GM10248 (cell line): ENCODE data around the gene ARHGEF37.
"Not testable (repeated sequence)": the region's sequence is repeated elsewhere in the genome, so short reads cannot be mapped to it uniquely, and the experiment has no call there.

ENCODE experiments used
- CTCF ChIA-PET: fragments of 300-600 bp; sonication (Branson Sonifier 250); formaldehyde crosslinking; extraction: SDS; loops from one replicate; lab custom pipeline; 2021; ENCODE audit warnings: antibody characterized with exemption; lab: Yijun Ruan, JAX
- POLR2A ChIA-PET: fragments of 350-650 bp; sonication (Branson Sonifier 250); formaldehyde crosslinking; extraction: SDS; loops from one replicate; lab custom pipeline; 2020; ENCODE audit warnings: antibody characterized with exemption; lab: Yijun Ruan, JAX
- DNase-seq: peaks from one replicate; pipeline ENCODE4 v3.0.0; 2012; ENCODE audit errors: extremely low spot score
- TF ChIP-seq, protein P1 (sequence below): IDR thresholded peaks from 2 replicates; pipeline ENCODE4 v1.5.1; 2012; ENCODE audit warnings: mild to moderate bottlenecking, low read depth; ENCODE audit errors: extremely low read depth, missing control alignments, control extremely low read depth

ARHGEF37 gene

DNA sequence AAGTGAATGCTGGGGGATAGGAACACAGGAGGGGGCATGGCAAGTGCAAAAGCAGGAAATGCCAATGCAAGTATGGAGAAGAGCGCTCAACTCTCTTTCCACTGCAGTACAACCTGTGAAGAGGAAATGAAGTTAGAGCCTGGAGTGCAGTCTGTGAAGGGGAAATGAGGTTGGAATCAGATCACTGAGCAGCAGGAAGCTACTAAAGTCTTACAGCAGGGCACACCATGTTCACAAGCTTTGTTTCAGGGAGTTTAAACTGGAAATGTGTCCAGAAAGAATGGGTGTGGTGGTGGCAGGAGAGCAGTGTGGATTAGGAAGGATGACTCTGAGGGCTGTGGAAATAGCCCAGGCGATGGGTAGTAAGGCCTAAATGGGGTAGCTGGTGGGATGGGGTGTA is 15.4 kb downstream of the ARHGEF37 start:
- POLR2A ChIA-PET, result no interaction called here
- CTCF ChIA-PET, result interaction anchor here (1.8 to 1.9 kb wide), 2 partner anchors 12 to 22 kb away, joined by 4 to 6 read pairs; no protein-coding TSS in a partner anchor
- TF ChIP-seq, protein P1, sequence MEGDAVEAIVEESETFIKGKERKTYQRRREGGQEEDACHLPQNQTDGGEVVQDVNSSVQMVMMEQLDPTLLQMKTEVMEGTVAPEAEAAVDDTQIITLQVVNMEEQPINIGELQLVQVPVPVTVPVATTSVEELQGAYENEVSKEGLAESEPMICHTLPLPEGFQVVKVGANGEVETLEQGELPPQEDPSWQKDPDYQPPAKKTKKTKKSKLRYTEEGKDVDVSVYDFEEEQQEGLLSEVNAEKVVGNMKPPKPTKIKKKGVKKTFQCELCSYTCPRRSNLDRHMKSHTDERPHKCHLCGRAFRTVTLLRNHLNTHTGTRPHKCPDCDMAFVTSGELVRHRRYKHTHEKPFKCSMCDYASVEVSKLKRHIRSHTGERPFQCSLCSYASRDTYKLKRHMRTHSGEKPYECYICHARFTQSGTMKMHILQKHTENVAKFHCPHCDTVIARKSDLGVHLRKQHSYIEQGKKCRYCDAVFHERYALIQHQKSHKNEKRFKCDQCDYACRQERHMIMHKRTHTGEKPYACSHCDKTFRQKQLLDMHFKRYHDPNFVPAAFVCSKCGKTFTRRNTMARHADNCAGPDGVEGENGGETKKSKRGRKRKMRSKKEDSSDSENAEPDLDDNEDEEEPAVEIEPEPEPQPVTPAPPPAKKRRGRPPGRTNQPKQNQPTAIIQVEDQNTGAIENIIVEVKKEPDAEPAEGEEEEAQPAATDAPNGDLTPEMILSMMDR, result no peak
- no peak for DNase-seq

DNA sequence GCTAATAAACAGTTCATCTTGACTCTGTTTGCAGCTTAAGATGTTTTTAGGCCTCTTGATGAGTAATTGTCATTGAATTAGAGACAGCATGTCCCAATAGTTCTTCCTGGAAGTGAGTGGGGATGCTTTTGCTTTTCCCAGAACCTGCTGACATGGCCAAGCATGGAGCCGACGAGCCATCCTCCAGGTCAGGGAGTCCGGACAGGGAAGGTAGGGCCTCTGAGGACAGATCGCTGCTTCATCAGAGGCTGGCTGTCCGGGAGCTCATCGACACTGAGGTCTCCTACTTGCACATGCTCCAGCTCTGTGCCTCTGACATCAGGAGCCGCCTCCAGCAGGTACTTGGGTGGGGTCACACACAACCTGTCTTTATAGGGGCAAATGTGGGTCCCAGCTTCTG is 16.3 kb downstream of the ARHGEF37 start:
- POLR2A ChIA-PET, result no interaction called here
- CTCF ChIA-PET, result interaction anchor here (2.3 kb wide), 1 partner anchor 20 kb away, joined by 9 read pairs; no protein-coding TSS in a partner anchor
- DNase-seq, result no peak
- TF ChIP-seq, protein P1, result no peak

DNA sequence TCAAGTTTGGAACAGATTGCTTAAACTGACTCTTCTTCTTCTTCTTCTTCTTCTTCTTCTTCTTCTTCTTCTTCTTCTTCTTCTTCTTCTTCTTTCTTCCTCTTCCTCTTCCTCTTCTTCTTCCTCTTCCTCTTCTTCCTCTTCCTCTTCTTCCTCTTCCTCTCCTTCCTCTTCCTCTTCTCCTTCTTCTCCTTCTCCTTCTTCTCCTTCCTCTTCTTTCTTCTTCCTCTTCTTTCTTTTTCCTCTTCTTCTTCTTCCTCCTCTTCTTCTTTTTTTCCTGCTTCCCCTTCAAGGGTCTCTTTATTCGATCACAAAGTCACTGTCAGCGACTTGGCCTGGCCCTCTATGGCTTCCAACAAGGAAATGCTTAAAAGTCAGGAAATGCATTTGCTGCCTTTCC is 16.9 kb downstream of the ARHGEF37 start:
- CTCF ChIA-PET, result interaction anchor here (2.3 kb wide), 1 partner anchor 20 kb away, joined by 9 read pairs; no protein-coding TSS in a partner anchor
- POLR2A ChIA-PET, DNase-seq: not testable (repeated sequence)

DNA sequence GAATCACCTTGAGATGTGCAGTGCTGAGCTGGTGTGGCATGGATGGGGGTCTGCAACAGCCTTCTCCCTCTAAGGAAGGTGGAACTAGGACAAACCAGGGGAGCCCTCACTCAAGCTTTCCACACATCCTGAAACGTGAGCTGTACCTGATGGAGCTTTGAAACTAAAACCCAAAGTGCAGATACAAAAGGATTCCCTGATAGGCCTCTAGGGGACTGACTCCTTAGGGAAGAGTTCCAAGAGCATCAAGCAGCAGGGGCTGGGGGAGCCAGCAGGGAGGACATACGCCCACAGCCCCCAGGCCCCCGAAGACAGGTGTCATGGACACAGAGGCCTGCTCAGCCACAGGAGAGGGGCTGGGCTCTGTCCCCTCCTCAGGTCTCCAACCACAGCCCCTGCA is 17.7 kb downstream of the ARHGEF37 start:
- TF ChIP-seq, protein P1, result no peak
- CTCF ChIA-PET, result interaction anchor here (2.3 kb wide), 1 partner anchor 19 kb away, joined by 9 read pairs; no protein-coding TSS in a partner anchor
- POLR2A ChIA-PET, result no interaction called here
- DNase-seq, result no peak

DNA sequence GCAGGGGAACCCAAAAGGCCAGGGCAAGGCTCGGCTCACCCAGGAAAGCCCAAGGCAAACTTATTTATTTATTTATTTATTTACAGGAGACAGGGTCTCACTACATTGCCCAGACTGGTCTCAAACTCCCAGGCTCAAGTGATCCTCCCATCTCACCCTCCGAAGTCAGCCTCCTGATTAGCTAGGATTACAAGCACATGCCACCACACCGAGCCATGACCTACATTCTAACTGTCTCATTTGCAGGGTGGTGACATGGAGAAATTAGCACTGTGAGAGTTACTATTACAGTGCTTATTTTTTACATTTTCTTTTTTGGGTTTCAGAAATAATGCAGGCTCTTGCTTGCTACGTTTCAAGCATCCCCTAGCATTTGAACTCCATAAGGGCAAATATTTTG is 18.1 kb downstream of the ARHGEF37 start:
- POLR2A ChIA-PET, result no interaction called here

DNA sequence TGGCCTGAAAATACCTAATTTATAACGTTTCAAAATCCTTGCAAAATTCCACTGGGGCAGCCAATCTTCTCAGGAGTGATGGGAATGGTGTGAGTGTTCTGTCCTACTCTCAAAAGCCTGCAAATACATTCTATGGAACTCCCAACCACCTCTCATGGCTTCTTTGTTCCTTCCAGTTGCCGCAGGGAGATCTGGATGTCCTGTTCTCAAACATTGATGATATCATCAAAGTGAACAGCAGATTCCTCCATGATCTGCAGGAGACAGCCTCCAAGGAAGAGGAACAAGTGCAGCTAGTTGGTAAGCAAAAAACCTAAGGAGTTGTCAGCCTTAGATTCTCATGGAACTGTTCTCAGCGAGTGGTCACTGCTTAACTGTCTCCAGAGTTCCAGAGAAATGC is 19.6 kb downstream of the ARHGEF37 start:
- CTCF ChIA-PET, result interaction anchor here (1.0 to 2.3 kb wide), 4 partner anchors 9 to 36 kb away, joined by 3 to 12 read pairs (median 5); no protein-coding TSS in a partner anchor
- DNase-seq, result no peak
- TF ChIP-seq, protein P1, result no peak
- POLR2A ChIA-PET, result no interaction called here

More for the DNA sequence above, 18.1 kb downstream of the ARHGEF37 start:
- CTCF ChIA-PET, result interaction anchor here (2.3 kb wide), 1 partner anchor 19 kb away, joined by 9 read pairs; no protein-coding TSS in a partner anchor
- no peak for DNase-seq
- TF ChIP-seq, protein P1, result no peak

DNA sequence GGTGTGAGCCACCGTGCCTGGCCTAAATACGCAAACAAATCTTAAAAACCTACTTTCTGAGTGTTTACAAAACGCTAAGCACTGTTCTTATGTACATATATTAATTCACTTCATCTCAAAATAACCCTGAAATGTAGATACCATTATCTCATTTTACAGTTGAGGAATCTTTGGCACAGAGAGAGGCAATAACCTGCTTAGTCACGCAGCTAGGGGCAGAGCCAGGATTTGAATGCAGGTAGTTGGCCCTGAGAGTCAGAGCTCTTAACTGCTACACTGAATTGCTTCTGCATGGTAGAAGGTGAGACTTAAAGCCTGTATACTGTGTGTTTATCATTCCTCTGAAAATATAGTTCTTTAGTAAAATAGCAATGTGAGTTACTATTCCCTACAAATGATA is 21.9 kb downstream of the ARHGEF37 start:
- POLR2A ChIA-PET, result no interaction called here
- CTCF ChIA-PET, result interaction anchor here (0.6 to 1.4 kb wide), 2 partner anchors 9 to 15 kb away, joined by 3 to 4 read pairs; no protein-coding TSS in a partner anchor
- no peak for DNase-seq

More for the DNA sequence above, 21.9 kb downstream of the ARHGEF37 start:
- TF ChIP-seq, protein P1, result no peak
